HG02571 (cell line): ENCODE results near the gene CRYGC.

Experiments
- ATAC-seq: cut with Tn5 transposase; IDR thresholded peaks from one replicate; pipeline ENCODE4 v1.9.1; 2021; ENCODE audit warnings: mild to moderate bottlenecking, moderate library complexity; ENCODE audit not compliant: unreplicated experiment

Gene CRYGC

GRCh38 chr2:208097801-208098200 is 31.8 kb downstream of the CRYGC start:
- no peak for ATAC-seq

DNA sequence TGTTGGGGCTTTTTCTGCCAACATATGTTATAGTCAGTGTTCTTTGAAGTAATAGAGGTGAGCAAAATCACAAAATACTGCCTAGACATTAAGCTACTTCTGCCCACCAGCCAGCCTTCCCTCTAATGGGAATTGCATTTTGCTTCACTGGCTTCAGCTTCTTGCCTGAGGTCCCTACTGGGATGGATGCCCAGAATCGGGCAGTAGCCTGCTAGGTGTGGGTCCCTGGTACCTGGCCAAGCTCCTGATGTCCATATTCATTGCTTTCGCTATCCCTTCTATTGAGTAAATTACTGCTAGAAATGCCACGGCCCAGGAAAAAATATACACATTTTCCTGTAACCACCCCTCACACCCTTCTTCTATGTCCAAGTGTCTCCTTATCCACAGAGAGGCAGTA is 32.3 kb downstream of the CRYGC start:
- no peak for ATAC-seq

DNA sequence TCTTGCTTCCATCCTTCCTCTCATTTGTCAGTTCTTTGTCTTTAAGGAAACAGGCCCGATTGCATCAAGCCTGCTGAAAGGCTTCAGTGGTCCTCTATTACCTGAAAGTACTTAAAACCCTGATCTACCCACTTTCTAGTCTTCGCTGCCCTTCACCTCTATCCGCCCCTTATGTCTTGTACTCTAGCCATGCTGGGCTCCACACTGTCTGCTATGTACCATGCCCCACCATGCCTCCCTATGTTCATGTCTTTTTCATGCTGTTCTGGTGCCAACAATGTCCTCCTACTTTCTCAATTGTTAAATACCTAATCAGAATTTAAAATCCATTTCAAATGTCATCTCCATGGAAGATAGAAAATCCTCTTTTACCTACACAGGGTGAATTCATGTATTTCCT is 33.5 kb downstream of the CRYGC start:
- ATAC-seq = no peak

DNA sequence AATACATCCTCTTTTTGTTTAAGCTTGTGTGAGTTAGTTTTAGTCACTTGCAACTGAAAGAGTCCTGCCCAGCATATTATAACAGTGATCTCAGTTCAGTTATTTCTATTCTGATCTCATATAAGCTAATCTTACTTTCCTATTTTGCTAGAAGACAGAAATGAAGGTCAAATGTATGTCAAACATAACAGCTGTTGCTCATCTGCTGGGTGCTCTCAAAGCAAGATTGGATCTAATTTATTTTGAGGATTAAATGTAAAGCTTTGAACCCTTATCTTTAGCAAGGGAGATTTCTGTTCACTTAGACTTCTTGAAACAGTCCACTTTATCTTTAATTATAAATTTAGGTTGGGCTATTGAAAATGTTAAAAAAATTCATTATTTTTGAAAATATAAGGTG is 36.5 kb downstream of the CRYGC start:
- no peak for ATAC-seq

- ATAC-seq = no peak
These were observed 37.4 kb downstream of the CRYGC start for GRCh38 chr2:208092093-208092832.

DNA sequence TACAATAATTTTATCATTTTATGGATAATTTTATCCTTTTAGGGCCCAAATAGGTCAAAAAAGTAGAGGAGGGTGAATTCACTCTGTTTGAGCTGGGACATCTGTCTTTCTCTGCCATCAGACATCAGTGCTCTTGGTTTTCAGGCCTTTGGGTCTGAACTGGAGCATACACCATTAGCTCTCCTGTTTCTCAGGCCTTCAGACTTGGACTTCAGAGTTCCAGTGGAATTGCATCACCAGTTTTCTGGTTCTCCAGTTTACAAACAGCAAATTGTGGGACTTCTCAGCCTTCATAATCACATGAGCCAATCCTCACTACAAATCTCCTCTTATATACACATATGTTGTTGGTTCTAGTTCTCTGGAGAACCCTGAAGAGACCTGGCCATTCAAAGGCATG is 39.2 kb downstream of the CRYGC start:
- no peak for ATAC-seq

GRCh38 chr2:208086029-208086428 is 43.6 kb downstream of the CRYGC start:
- no peak for ATAC-seq

DNA sequence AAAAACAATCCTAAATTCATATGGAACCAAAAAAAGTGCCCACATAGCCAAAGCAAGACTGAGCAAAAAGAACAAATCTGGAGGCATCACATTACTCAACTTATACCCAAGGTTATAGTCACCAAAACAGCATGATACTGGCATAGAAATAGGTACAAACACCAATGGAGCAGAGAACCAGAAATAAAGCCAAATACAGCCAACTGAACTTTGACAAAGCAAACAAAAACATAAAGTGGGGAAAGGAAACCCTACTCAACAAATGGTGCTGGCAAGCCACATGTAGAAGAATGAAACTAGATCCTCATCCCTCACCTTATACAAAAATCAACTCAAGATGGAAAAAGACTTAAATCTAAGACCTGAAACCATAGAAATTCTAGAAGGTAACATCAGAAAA is 45.8 kb downstream of the CRYGC start:
- no peak for ATAC-seq
